ENCODE measurements around the gene CHDH. TPM values are rescaled to one million over a fixed set of nuclear protein-coding genes. Genes with fewer than 3 reads are reported as not detected.

Gene CHDH
- total and polyA plus RNA-seq, 7 donors: 0.29 to 6.1 (median 2.0) TPM

GRCh38 chr3:53813229-53813628 lies 33.0 kb downstream of the CHDH start:
- H3K36me3 ChIP-seq (ENCODE audit: insufficient read depth in 1 of 2, low read depth in 1 of 2): peaks cover 0 to 6% of the 10 kb centered on the region in 2 donors
- ATAC-seq: peak; percentile 67 to 86 (median 76)
- H3K27me3 ChIP-seq (ENCODE audit: insufficient read depth in 3 of 3, low read length in 2 of 3): no peaks in the 10 kb centered on the region

GRCh38 chr3:53812434-53812833 lies 33.8 kb downstream of the CHDH start:
- H3K36me3 ChIP-seq (ENCODE audit: insufficient read depth in 1 of 2, low read depth in 1 of 2): no peaks in the 10 kb centered on the region
- intact Hi-C loops (cut with DNase I): no loop called here
- no peaks in the 10 kb centered on the region for H3K27me3 ChIP-seq (ENCODE audit: insufficient read depth in 3 of 3, low read length in 2 of 3)
- no peak for TF ChIP-seq CTCF (IDR thresholded peaks at IDR 0.05)
- H3K4me1 ChIP-seq: no peaks in the 10 kb centered on the region
- ATAC-seq: no peak
- no peaks in the 10 kb centered on the region for H3K9me3 ChIP-seq
- H3K4me3 ChIP-seq: no peak overlapping the region
- WGBS, 3 donors: 64 to 66% (median 66%) methylated on average over 4 of the region's 4 CpGs
- DNase-seq: no peak
- H3K27ac ChIP-seq: no peak overlapping the region

More at GRCh38 chr3:53813229-53813628, 33.0 kb downstream of the CHDH start:
- intact Hi-C loops (cut with DNase I): no loop called here
- TF ChIP-seq CTCF (IDR thresholded peaks at IDR 0.05): no peak
- Histone ChIP-seq H3K9me3 (no peaks in the 10 kb centered on the region), H3K27ac (no peak overlapping the region), H3K4me3 (no peak overlapping the region), H3K4me1 (no peaks in the 10 kb centered on the region)
- WGBS, 3 donors: 36 to 57% (median 41%) methylated on average over 5 of the region's 5 CpGs
- no peak for DNase-seq

- H3K4me3 ChIP-seq: no peak overlapping the region
- H3K9me3 ChIP-seq: no peaks in the 10 kb centered on the region
- DNase-seq (no peak), ATAC-seq (no peak)
- TF ChIP-seq CTCF (IDR thresholded peaks at IDR 0.05): no peak
- 89 to 93% (median 90%) methylated on average over 24 of the region's 24 CpGs for WGBS, 3 donors
- H3K36me3 ChIP-seq (ENCODE audit: insufficient read depth in 1 of 2, low read depth in 1 of 2): no peaks in the 10 kb centered on the region
- H3K4me1 ChIP-seq: peaks cover 4% of the 10 kb centered on the region
- intact Hi-C loops (cut with DNase I): no loop called here
- no peaks in the 10 kb centered on the region for H3K27me3 ChIP-seq (ENCODE audit: insufficient read depth in 3 of 3, low read length in 2 of 3)
- no peak overlapping the region for H3K27ac ChIP-seq
Measured at GRCh38 chr3:53811143-53811927, 34.9 kb downstream of the CHDH start.

- Histone ChIP-seq H3K4me3 (no peak overlapping the region), H3K27me3 (ENCODE audit: insufficient read depth in 3 of 3, low read length in 2 of 3) (no peaks in the 10 kb centered on the region), H3K27ac (no peak overlapping the region), H3K4me1 (peaks cover 4% of the 10 kb centered on the region), H3K36me3 (ENCODE audit: insufficient read depth in 1 of 2, low read depth in 1 of 2) (no peaks in the 10 kb centered on the region), H3K9me3 (no peaks in the 10 kb centered on the region)
- TF ChIP-seq CTCF (IDR thresholded peaks at IDR 0.05): no peak
- ATAC-seq: no peak
- no peak for DNase-seq
- 85 to 89% (median 87%) methylated on average over 28 of the region's 28 CpGs for WGBS, 3 donors
- intact Hi-C loops (cut with DNase I): no loop called here
Measured at GRCh38 chr3:53809764-53810400, 36.3 kb downstream of the CHDH start.
